ENCODE data around the gene ADAM33.

The ADAM33 gene

GRCh38 chr20:3645309-3646066 lies 36.3 kb downstream of the ADAM33 start:
- no peaks in the 10 kb centered on the region for H3K27me3 ChIP-seq (ENCODE audit: low read length)
- no peak for TF ChIP-seq EZH2phosphoT487 (conservative IDR thresholded peaks at IDR 0.05; ENCODE audit: low read length)
- no peak for TF ChIP-seq CTCF (IDR thresholded peaks at IDR 0.05; ENCODE audit: insufficient read depth, low read length, poor library complexity, severe bottlenecking)
- H3K27ac ChIP-seq (ENCODE audit: low read depth, low read length) = no peak overlapping the region
- H3K4me3 ChIP-seq (ENCODE audit: insufficient read depth, low read length, poor library complexity, severe bottlenecking) = no peak overlapping the region
- H3K79me2 ChIP-seq (ENCODE audit: insufficient read depth, low read length) = no peaks in the 10 kb centered on the region
- no peak overlapping the region for H3K9ac ChIP-seq (ENCODE audit: low read length)
- no peaks in the 10 kb centered on the region for H4K20me1 ChIP-seq (ENCODE audit: low read depth, low read length)
- H3K4me2 ChIP-seq (ENCODE audit: low read depth, low read length, poor library complexity, severe bottlenecking) = no peak overlapping the region
- no peaks in the 10 kb centered on the region for H3F3A ChIP-seq (ENCODE audit: insufficient read depth)
- no peaks in the 10 kb centered on the region for H3K9me2 ChIP-seq (replicated peaks; ENCODE audit: insufficient read depth, low read length)
- H3K36me3 ChIP-seq (ENCODE audit: low read length) = no peaks in the 10 kb centered on the region
- no peaks in the 10 kb centered on the region for H3K9me3 ChIP-seq (ENCODE audit: insufficient read depth, low read length)
- H2AFZ ChIP-seq (ENCODE audit: low read depth, low read length, severe bottlenecking) = no peak overlapping the region

- H3K9ac ChIP-seq (ENCODE audit: low read length) = no peak overlapping the region
- H3K9me3 ChIP-seq (ENCODE audit: insufficient read depth, low read length) = no peaks in the 10 kb centered on the region
- no peak for TF ChIP-seq EZH2phosphoT487 (conservative IDR thresholded peaks at IDR 0.05; ENCODE audit: low read length)
- no peak for TF ChIP-seq CTCF (IDR thresholded peaks at IDR 0.05; ENCODE audit: insufficient read depth, low read length, poor library complexity, severe bottlenecking)
- no peaks in the 10 kb centered on the region for H3K27me3 ChIP-seq (ENCODE audit: low read length)
- no peak overlapping the region for H3K4me3 ChIP-seq (ENCODE audit: insufficient read depth, low read length, poor library complexity, severe bottlenecking)
- no peak overlapping the region for H3K27ac ChIP-seq (ENCODE audit: low read depth, low read length)
- no peak overlapping the region for H3K4me2 ChIP-seq (ENCODE audit: low read depth, low read length, poor library complexity, severe bottlenecking)
- H3F3A ChIP-seq (ENCODE audit: insufficient read depth) = no peaks in the 10 kb centered on the region
- H4K20me1 ChIP-seq (ENCODE audit: low read depth, low read length) = no peaks in the 10 kb centered on the region
- H3K79me2 ChIP-seq (ENCODE audit: insufficient read depth, low read length) = no peaks in the 10 kb centered on the region
- H3K36me3 ChIP-seq (ENCODE audit: low read length) = no peaks in the 10 kb centered on the region
- no peak overlapping the region for H2AFZ ChIP-seq (ENCODE audit: low read depth, low read length, severe bottlenecking)
- H3K9me2 ChIP-seq (replicated peaks; ENCODE audit: insufficient read depth, low read length) = no peaks in the 10 kb centered on the region
Observed at GRCh38 chr20:3640259-3640658, 41.6 kb downstream of the ADAM33 start.

GRCh38 chr20:3635346-3635745 lies 46.5 kb downstream of the ADAM33 start:
- Histone ChIP-seq H3F3A (ENCODE audit: insufficient read depth) (no peaks in the 10 kb centered on the region), H3K27me3 (ENCODE audit: low read length) (no peaks in the 10 kb centered on the region), H3K9me2 (replicated peaks; ENCODE audit: insufficient read depth, low read length) (no peaks in the 10 kb centered on the region), H3K36me3 (ENCODE audit: low read length) (no peaks in the 10 kb centered on the region), H3K27ac (ENCODE audit: low read depth, low read length) (no peak overlapping the region), H3K9ac (ENCODE audit: low read length) (no peak overlapping the region), H2AFZ (ENCODE audit: low read depth, low read length, severe bottlenecking) (no peak overlapping the region), H3K4me3 (ENCODE audit: insufficient read depth, low read length, poor library complexity, severe bottlenecking) (no peak overlapping the region), H3K9me3 (ENCODE audit: insufficient read depth, low read length) (no peaks in the 10 kb centered on the region), H3K79me2 (ENCODE audit: insufficient read depth, low read length) (no peaks in the 10 kb centered on the region), H3K4me2 (ENCODE audit: low read depth, low read length, poor library complexity, severe bottlenecking) (no peak overlapping the region), H4K20me1 (ENCODE audit: low read depth, low read length) (no peaks in the 10 kb centered on the region)
- TF ChIP-seq EZH2phosphoT487 (conservative IDR thresholded peaks at IDR 0.05; ENCODE audit: low read length) = no peak
- TF ChIP-seq CTCF (IDR thresholded peaks at IDR 0.05; ENCODE audit: insufficient read depth, low read length, poor library complexity, severe bottlenecking) = no peak
